ENCODE results near the gene NUP98.

DNA sequence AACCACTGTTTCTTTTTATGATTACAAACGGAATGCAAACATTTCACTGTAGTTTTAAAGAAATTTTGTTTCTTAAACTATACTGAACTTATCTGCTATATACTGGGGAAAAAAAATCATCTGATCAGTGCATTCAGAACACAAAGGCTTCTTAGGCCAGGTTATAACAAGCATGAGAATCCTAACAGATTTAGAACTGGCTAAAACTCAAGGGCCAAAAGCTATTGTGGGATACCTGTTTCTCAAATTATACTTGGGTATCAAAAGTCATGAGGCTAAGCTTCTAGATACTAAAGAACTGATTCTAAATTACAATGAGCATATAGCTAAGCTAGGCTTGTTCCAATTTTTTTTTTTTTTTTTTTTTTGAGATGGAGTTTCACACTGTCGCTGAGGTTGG, 96.4 kb downstream of the NUP98 start:
- TF ChIP-seq ZNF274 (IDR thresholded peaks at IDR 0.05; ENCODE audit: low read length) (no peak), ZNF274 (tag by site-specific recombination; IDR thresholded peaks at IDR 0.05; ENCODE audit: borderline replicate concordance) (no peak), ZNF561 (tag by site-specific recombination; IDR thresholded peaks at IDR 0.05; ENCODE audit: borderline replicate concordance) (no peak), CTCF (tag by site-specific recombination; IDR thresholded peaks at IDR 0.05) (no peak), ZNF785 (tag by site-specific recombination; IDR thresholded peaks at IDR 0.05) (no peak), KLF16 (tag by site-specific recombination; IDR thresholded peaks at IDR 0.05) (no peak), ZNF324 (tag by site-specific recombination; IDR thresholded peaks at IDR 0.05) (no peak), ZFP3 (tag by site-specific recombination; IDR thresholded peaks at IDR 0.05; ENCODE audit: low read depth) (no peak), ZFP37 (tag by site-specific recombination; IDR thresholded peaks at IDR 0.05) (no peak), ZNF19 (tag by site-specific recombination; IDR thresholded peaks at IDR 0.05; ENCODE audit: low read depth) (no peak), ZNF513 (tag by site-specific recombination; IDR thresholded peaks at IDR 0.05) (no peak)
- TF ChIP-seq, protein P1, sequence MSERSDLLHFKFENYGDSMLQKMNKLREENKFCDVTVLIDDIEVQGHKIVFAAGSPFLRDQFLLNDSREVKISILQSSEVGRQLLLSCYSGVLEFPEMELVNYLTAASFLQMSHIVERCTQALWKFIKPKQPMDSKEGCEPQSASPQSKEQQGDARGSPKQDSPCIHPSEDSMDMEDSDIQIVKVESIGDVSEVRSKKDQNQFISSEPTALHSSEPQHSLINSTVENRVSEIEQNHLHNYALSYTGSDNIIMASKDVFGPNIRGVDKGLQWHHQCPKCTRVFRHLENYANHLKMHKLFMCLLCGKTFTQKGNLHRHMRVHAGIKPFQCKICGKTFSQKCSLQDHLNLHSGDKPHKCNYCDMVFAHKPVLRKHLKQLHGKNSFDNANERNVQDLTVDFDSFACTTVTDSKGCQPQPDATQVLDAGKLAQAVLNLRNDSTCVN (tag by site-specific recombination; optimal IDR thresholded peaks at IDR 0.05), result no peak
- TF ChIP-seq, protein P2, sequence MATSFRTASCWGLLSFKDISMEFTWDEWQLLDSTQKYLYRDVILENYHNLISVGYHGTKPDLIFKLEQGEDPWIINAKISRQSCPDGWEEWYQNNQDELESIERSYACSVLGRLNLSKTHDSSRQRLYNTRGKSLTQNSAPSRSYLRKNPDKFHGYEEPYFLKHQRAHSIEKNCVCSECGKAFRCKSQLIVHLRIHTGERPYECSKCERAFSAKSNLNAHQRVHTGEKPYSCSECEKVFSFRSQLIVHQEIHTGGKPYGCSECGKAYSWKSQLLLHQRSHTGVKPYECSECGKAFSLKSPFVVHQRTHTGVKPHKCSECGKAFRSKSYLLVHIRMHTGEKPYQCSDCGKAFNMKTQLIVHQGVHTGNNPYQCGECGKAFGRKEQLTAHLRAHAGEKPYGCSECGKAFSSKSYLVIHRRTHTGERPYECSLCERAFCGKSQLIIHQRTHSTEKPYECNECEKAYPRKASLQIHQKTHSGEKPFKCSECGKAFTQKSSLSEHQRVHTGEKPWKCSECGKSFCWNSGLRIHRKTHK (tag by site-specific recombination; IDR thresholded peaks at IDR 0.05), result no peak
- TF ChIP-seq, protein P3, sequence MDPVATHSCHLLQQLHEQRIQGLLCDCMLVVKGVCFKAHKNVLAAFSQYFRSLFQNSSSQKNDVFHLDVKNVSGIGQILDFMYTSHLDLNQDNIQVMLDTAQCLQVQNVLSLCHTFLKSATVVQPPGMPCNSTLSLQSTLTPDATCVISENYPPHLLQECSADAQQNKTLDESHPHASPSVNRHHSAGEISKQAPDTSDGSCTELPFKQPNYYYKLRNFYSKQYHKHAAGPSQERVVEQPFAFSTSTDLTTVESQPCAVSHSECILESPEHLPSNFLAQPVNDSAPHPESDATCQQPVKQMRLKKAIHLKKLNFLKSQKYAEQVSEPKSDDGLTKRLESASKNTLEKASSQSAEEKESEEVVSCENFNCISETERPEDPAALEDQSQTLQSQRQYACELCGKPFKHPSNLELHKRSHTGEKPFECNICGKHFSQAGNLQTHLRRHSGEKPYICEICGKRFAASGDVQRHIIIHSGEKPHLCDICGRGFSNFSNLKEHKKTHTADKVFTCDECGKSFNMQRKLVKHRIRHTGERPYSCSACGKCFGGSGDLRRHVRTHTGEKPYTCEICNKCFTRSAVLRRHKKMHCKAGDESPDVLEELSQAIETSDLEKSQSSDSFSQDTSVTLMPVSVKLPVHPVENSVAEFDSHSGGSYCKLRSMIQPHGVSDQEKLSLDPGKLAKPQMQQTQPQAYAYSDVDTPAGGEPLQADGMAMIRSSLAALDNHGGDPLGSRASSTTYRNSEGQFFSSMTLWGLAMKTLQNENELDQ (tag by site-specific recombination; IDR thresholded peaks at IDR 0.05; ENCODE audit: low read depth), result no peak
- TF ChIP-seq, protein P4, sequence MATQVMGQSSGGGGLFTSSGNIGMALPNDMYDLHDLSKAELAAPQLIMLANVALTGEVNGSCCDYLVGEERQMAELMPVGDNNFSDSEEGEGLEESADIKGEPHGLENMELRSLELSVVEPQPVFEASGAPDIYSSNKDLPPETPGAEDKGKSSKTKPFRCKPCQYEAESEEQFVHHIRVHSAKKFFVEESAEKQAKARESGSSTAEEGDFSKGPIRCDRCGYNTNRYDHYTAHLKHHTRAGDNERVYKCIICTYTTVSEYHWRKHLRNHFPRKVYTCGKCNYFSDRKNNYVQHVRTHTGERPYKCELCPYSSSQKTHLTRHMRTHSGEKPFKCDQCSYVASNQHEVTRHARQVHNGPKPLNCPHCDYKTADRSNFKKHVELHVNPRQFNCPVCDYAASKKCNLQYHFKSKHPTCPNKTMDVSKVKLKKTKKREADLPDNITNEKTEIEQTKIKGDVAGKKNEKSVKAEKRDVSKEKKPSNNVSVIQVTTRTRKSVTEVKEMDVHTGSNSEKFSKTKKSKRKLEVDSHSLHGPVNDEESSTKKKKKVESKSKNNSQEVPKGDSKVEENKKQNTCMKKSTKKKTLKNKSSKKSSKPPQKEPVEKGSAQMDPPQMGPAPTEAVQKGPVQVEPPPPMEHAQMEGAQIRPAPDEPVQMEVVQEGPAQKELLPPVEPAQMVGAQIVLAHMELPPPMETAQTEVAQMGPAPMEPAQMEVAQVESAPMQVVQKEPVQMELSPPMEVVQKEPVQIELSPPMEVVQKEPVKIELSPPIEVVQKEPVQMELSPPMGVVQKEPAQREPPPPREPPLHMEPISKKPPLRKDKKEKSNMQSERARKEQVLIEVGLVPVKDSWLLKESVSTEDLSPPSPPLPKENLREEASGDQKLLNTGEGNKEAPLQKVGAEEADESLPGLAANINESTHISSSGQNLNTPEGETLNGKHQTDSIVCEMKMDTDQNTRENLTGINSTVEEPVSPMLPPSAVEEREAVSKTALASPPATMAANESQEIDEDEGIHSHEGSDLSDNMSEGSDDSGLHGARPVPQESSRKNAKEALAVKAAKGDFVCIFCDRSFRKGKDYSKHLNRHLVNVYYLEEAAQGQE (tag by site-specific recombination; IDR thresholded peaks at IDR 0.05), result no peak

All from HEK293 (cell line).